H1 (cell line): Measurements from ENCODE around the gene SLC25A15. TPM values are rescaled to one million over a fixed set of nuclear protein-coding genes. Genes with fewer than 3 reads are reported as not detected.

Experiments used
- CTCF ChIA-PET: fragments of 300-600 bp; sonication (Branson Sonifier 250); formaldehyde crosslinking; loops from one replicate; lab custom pipeline; 2021; ENCODE audit not compliant: partially characterized antibody; lab: Charles Lee
- POLR2A ChIA-PET: fragments of 300-600 bp; sonication (Branson Sonifier 250); formaldehyde crosslinking; loops from one replicate; lab custom pipeline; 2021; ENCODE audit warnings: inconsistent platforms; ENCODE audit not compliant: partially characterized antibody; lab: Charles Lee
- DNase-seq, 2 experiments: peaks; one replicate each; pipeline versions ENCODE4 v3.0.0 to v3.0.0-alpha.2; 2010 to 2022; ENCODE audit warnings: low spot score in 2 of 2, low read depth in 1 of 2, mixed read lengths in 1 of 2
- FAIRE-seq: peaks from 2 replicates; lab custom pipeline; 2011; peaks lifted over from hg19 to GRCh38; lab: Jason Lieb, UNC
- H2AFZ ChIP-seq: 2 replicates; pipeline ENCODE4 v1.8.1; 2012; ENCODE audit warnings: low read length, inconsistent platforms
- H2AK5ac ChIP-seq: 2 replicates; pipeline ENCODE4 v1.6.1; 2013; ENCODE audit warnings: low read depth, low read length
- H2BK120ac ChIP-seq: replicated peaks from 2 replicates; pipeline ENCODE3; 2013; ENCODE audit warnings: low read depth, low read length, inconsistent platforms
- H2BK12ac ChIP-seq: 2 replicates; pipeline ENCODE4 v1.6.1; 2013; ENCODE audit warnings: low read depth, low read length
- H2BK15ac ChIP-seq: 2 replicates; pipeline ENCODE4 v1.6.1; 2013; ENCODE audit warnings: low read length
- H2BK20ac ChIP-seq: 2 replicates; pipeline ENCODE4 v1.6.1; 2013; ENCODE audit warnings: low read length
- H2BK5ac ChIP-seq: 2 replicates; pipeline ENCODE4 v1.6.1; 2013; ENCODE audit warnings: low read depth, low read length
- H3K14ac ChIP-seq: 2 replicates; pipeline ENCODE4 v1.6.1; 2013; ENCODE audit warnings: inconsistent platforms; ENCODE audit not compliant: insufficient read length
- H3K18ac ChIP-seq: 2 replicates; pipeline ENCODE4 v1.6.1; 2013; ENCODE audit warnings: low read length; ENCODE audit errors: extremely low read depth
- H3K23ac ChIP-seq: 2 replicates; pipeline ENCODE4 v1.6.1; 2013; ENCODE audit warnings: inconsistent platforms; ENCODE audit not compliant: insufficient read length
- H3K23me2 ChIP-seq: 2 replicates; pipeline ENCODE4 v1.6.1; 2013; ENCODE audit warnings: low read depth, low read length
- H3K27ac ChIP-seq: 2 replicates; pipeline ENCODE4 v1.6.1; 2011; ENCODE audit warnings: low read depth, low read length, inconsistent platforms
- H3K27me3 ChIP-seq, 4 experiments: replicated peaks in 1 of 4; 1 replicate in 1 of 4; 2 replicates in 3 of 4; pipeline versions ENCODE4 v1.6.1 to v1.8.1; 2011 to 2013; ENCODE audit warnings: low read length in 3 of 4, mild to moderate bottlenecking in 3 of 4, inconsistent platforms in 2 of 4, mixed read lengths in 2 of 4, moderate library complexity in 1 of 4; ENCODE audit not compliant: control insufficient read depth in 3 of 4, insufficient read depth in 3 of 4; ENCODE audit errors: extremely low read depth in 1 of 4
- H3K36me3 ChIP-seq, 4 experiments: 2 replicates each; pipeline versions ENCODE4 v1.6.1 to v1.8.1; 2011 to 2013; ENCODE audit warnings: mild to moderate bottlenecking in 4 of 4, low read length in 3 of 4, moderate library complexity in 2 of 4, control low read depth in 1 of 4, inconsistent platforms in 1 of 4; ENCODE audit not compliant: insufficient read depth in 4 of 4, control insufficient read depth in 2 of 4
- H3K4ac ChIP-seq: replicated peaks from 2 replicates; pipeline ENCODE3; 2013; ENCODE audit warnings: low read length, low read depth, mixed read lengths, inconsistent platforms; ENCODE audit not compliant: insufficient read length
- H3K4me1 ChIP-seq, 4 experiments: replicated peaks in 1 of 4; 1 replicate in 1 of 4; 2 replicates in 3 of 4; pipeline versions ENCODE4 v1.6.1 to v1.8.1; 2011 to 2013; ENCODE audit warnings: low read length in 3 of 4, inconsistent platforms in 2 of 4, mixed read lengths in 1 of 4; ENCODE audit not compliant: insufficient read depth in 4 of 4, control insufficient read depth in 3 of 4
- H3K4me2 ChIP-seq, 2 experiments: 2 replicates each; pipeline versions ENCODE4 v1.6.1 to v1.8.1; 2011 to 2013; ENCODE audit warnings: low read depth in 2 of 2, low read length in 2 of 2, control low read depth in 1 of 2, inconsistent platforms in 1 of 2, mild to moderate bottlenecking in 1 of 2; ENCODE audit not compliant: insufficient read depth in 1 of 2
- H3K4me3 ChIP-seq, 4 experiments: fragments of 200-600, 300-600 bp in 1 of 4; sonication (generic), shearing (Covaris generic), sonication (Bioruptor Twin) in 1 of 4; 2 replicates each; pipeline versions ENCODE4 v1.5.1 to v1.8.1; 2011 to 2016; ENCODE audit warnings: low read length in 4 of 4, low read depth in 3 of 4, control low read depth in 2 of 4, inconsistent platforms in 2 of 4, mild to moderate bottlenecking in 2 of 4, mixed read lengths in 1 of 4, moderate library complexity in 1 of 4; ENCODE audit not compliant: insufficient read depth in 2 of 4; ENCODE audit errors: extremely low read depth in 1 of 4
- H3K56ac ChIP-seq: replicated peaks from 2 replicates; pipeline ENCODE3; 2013; ENCODE audit warnings: low read depth, mild to moderate bottlenecking, mixed read lengths, low read length, inconsistent platforms; ENCODE audit not compliant: insufficient read length
- H3K79me1 ChIP-seq: 2 replicates; pipeline ENCODE4 v1.6.1; 2013; ENCODE audit warnings: low read depth, low read length, control low read depth
- H3K79me2 ChIP-seq, 2 experiments: 2 replicates each; pipeline versions ENCODE4 v1.6.1 to v1.8.1; 2012 to 2013; ENCODE audit warnings: low read length in 2 of 2, mild to moderate bottlenecking in 2 of 2, inconsistent platforms in 1 of 2; ENCODE audit not compliant: insufficient read depth in 2 of 2, control insufficient read depth in 1 of 2
- H3K9ac ChIP-seq, 4 experiments: replicated peaks in 1 of 4; 1 replicate in 1 of 4; 2 replicates in 3 of 4; pipeline versions ENCODE4 v1.6.1 to v1.8.1; 2011 to 2013; ENCODE audit warnings: low read depth in 3 of 4, low read length in 3 of 4, control low read depth in 2 of 4, mild to moderate bottlenecking in 2 of 4, moderate library complexity in 2 of 4, inconsistent platforms in 1 of 4; ENCODE audit errors: extremely low read depth in 1 of 4
- H3K9me3 ChIP-seq, 2 experiments: 2 replicates each; pipeline versions ENCODE4 v1.6.1 to v1.8.1; 2012 to 2013; ENCODE audit warnings: mild to moderate bottlenecking in 2 of 2, moderate library complexity in 2 of 2, control low read depth in 1 of 2, inconsistent platforms in 1 of 2, low read depth in 1 of 2, low read length in 1 of 2, mixed read lengths in 1 of 2; ENCODE audit not compliant: insufficient read depth in 2 of 2
- H4K20me1 ChIP-seq, 2 experiments: replicated peaks in 1 of 2; 2 replicates each; pipeline versions ENCODE3 to v1.8.1; 2011 to 2013; ENCODE audit warnings: inconsistent platforms in 2 of 2, low read length in 2 of 2, mild to moderate bottlenecking in 1 of 2; ENCODE audit not compliant: insufficient read depth in 2 of 2, control insufficient read depth in 1 of 2
- H4K5ac ChIP-seq: 2 replicates; pipeline ENCODE4 v1.6.1; 2013; ENCODE audit warnings: low read length, low read depth, mixed read lengths, inconsistent platforms; ENCODE audit not compliant: insufficient read length
- H4K8ac ChIP-seq: 2 replicates; pipeline ENCODE4 v1.8.0; 2013; ENCODE audit warnings: mild to moderate bottlenecking, moderate library complexity, low read length, inconsistent platforms; ENCODE audit not compliant: insufficient read depth; ENCODE audit errors: extremely low read depth
- H4K91ac ChIP-seq: replicated peaks from 2 replicates; pipeline ENCODE3; 2013; ENCODE audit warnings: low read length, mixed read lengths, inconsistent platforms; ENCODE audit not compliant: insufficient read length
- CTCF ChIP-seq, 3 experiments: IDR thresholded peaks; 1 replicate in 2 of 3; 2 replicates in 1 of 3; pipeline versions ENCODE4 v1.5.1 to v1.6.1; 2011; ENCODE audit warnings: low read length in 3 of 3, mild to moderate bottlenecking in 3 of 3, inconsistent platforms in 2 of 3, low read depth in 1 of 3, moderate library complexity in 1 of 3; ENCODE audit not compliant: insufficient read depth in 1 of 3; ENCODE audit errors: control extremely low read depth in 1 of 3
- RBBP5 ChIP-seq: IDR thresholded peaks from 2 replicates; pipeline ENCODE4 v1.7.1; 2012; ENCODE audit warnings: low read depth, mild to moderate bottlenecking, inconsistent platforms, low read length, moderate library complexity, borderline replicate concordance
- WGBS, 2 experiments: shearing (Covaris generic) in 1 of 2; methylation state at CpG; one replicate each; pipeline versions ENCODE4 v1.1.6 to v1.1.7; 2013 to 2015; ENCODE audit warnings: low lambda C conversion rate in 2 of 2, mixed read lengths in 2 of 2, inconsistent platforms in 1 of 2, low coverage in 1 of 2, missing lambda C conversion rate in 1 of 2; ENCODE audit not compliant: insufficient replicate concordance in 2 of 2, insufficient coverage in 1 of 2, insufficient read length in 1 of 2; ENCODE audit errors: extremely low coverage in 1 of 2, missing lambda C conversion rate in 1 of 2; 5-methylcytosine and 5-hydroxymethylcytosine counted together
- polyA plus RNA-seq, 7 experiments: library from polyadenylated mRNA; depleted of rRNA in 3 of 7; stranded (reverse) in 5 of 7; unstranded in 2 of 7; fragments of >200 nt in 5 of 7; fragments of 200-250 nt in 2 of 7; gene quantifications; 1 replicate in 5 of 7; 2 replicates in 1 of 7; 4 replicates in 1 of 7; pipeline versions ENCODE4 v1.2.1 to v1.2.3, GENCODE V29; 2011 to 2013; ENCODE audit warnings: missing spikeins in 2 of 7, mixed read lengths in 2 of 7
- total RNA-seq: library from RNA; stranded (reverse); fragmentation: NEBNext Ultra II Directional; extraction: Animal tissue kit (Norgen Biotek cat#: 25700); gene quantifications from 2 replicates; pipeline ENCODE4 v1.2.1, GENCODE V29; 2021

Gene SLC25A15
- total and polyA plus RNA-seq, 2 of the 8 experiments (the other 6 are each of a cell fraction or from before 2014, with no cell fraction given): 12.4 to 23.4 TPM

DNA sequence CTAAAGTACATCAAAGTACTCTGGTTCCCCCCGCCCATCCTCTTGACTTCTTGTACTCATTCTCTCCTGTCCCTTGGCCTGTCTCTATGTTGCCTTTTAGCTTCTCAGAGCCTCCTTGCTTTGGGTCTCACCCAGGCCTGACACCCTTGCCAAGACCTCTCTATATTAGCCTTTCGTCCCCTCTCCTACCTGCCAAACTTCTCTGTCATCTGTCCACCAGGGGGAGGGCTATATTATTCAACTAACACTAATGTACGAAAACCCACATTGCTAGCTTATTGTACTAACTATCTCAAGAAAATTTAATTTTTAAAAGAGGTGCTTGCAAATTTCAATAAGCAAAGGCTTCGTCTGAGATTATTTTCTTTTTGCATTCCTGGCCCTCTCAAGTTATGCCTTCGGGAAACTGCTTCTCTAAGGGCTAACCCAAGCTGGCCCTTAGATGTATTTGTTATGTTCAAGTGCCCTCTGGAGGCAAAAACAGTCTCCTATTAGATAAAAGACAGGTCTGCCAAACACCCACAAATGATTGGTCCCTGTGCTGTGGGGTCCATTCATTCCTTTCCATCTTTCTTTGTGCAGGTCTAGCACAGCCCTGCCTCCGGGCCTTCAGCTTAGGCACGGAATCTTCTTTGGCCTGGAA lies 12.1 kb upstream of the SLC25A15 start:
- Histone ChIP-seq H2BK120ac (no peak overlapping the region), H2BK12ac (no peak overlapping the region), H2AFZ (peak overlapping the region; percentile 89), H2BK20ac (no peak overlapping the region), H3K4me2 (peak overlapping the region in 1 of 2 experiments; percentile 37; a peak in 2 of 4 replicates), H3K18ac (no peak overlapping the region), H3K79me1 (no peaks in the 10 kb centered on the region), H3K27ac (no peak overlapping the region), H3K9ac (no peak overlapping the region), H3K4ac (no peak overlapping the region), H3K27me3 (no peaks in the 10 kb centered on the region), H3K36me3 (no peaks in the 10 kb centered on the region), H3K4me3 (peak overlapping the region in 3 of 4 experiments; percentile 7 to 55 (median 13); a peak in 4 of 8 replicates), H2AK5ac (no peak overlapping the region), H3K23me2 (no peaks in the 10 kb centered on the region), H3K79me2 (no peaks in the 10 kb centered on the region), H3K4me1 (no peaks in the 10 kb centered on the region; a peak in 1 of 7 replicates), H3K56ac (no peak overlapping the region), H3K9me3 (no peaks in the 10 kb centered on the region), H2BK5ac (no peak overlapping the region), H3K23ac (no peak overlapping the region), H4K5ac (no peak overlapping the region), H2BK15ac (no peak overlapping the region; the same call in 1 of the 2 replicates), H4K20me1 (no peaks in the 10 kb centered on the region), H4K91ac (no peak overlapping the region), H3K14ac (no peak overlapping the region), H4K8ac (no peak overlapping the region)
- DNase-seq (no peak), FAIRE-seq (no peak)
- 14% methylated on average over 7 of the region's 7 CpGs; no CpG with 5 or more reads in 1 of the 2 experiments for WGBS, 2 experiments
- ChIA-PET CTCF (interaction anchor here (0.6 to 5.3 kb wide), 67 partner anchors 8 to 1158 kb away, joined by 3 to 38 read pairs (median 4); partner anchors contain the start of gene SLC25A15), POLR2A (interaction anchor here (1.7 kb wide), 1 partner anchor 12 kb away, joined by 7 read pairs; the partner anchor contains the start of gene SLC25A15)
- TF ChIP-seq CTCF (IDR thresholded peaks at IDR 0.05; ENCODE audit: control extremely low read depth in 1 of 3, insufficient read depth in 1 of 3, low read depth in 1 of 3, low read length in 3 of 3) (peak; percentile 21 to 66 (median 49)), RBBP5 (no peak)
